Tibial nerve (tissue), 4 donors: ENCODE results near the gene CPA4. TPM values are rescaled to one million over a fixed set of nuclear protein-coding genes. Genes with fewer than 3 reads are reported as not detected.

Experiments
- DNase-seq, 2 donors: peaks; one replicate each; pipeline ENCODE4 v3.0.0-alpha.2; 2019; ENCODE audit warnings: low spot score in 2 of 2
- H3K27ac ChIP-seq, 4 donors: fragments of 200-600 bp; sonication (generic) in 3 of 4; one replicate each; pipeline ENCODE4 v1.5.1; 2017 to 2019; ENCODE audit warnings: mild to moderate bottlenecking in 1 of 4
- H3K27me3 ChIP-seq, 2 donors: fragments of 200-600 bp; sonication (generic) in 1 of 2; one replicate each; pipeline versions ENCODE4 v1.5.1 to v1.6.0; 2017 to 2019
- H3K36me3 ChIP-seq, 3 donors: fragments of 200-600 bp; sonication (generic); one replicate each; pipeline ENCODE4 v1.5.1; 2018 to 2019
- H3K4me1 ChIP-seq, 4 donors: fragments of 200-600 bp; sonication (generic) in 3 of 4; one replicate each; pipeline ENCODE4 v1.5.1; 2017 to 2019
- H3K4me3 ChIP-seq, 4 donors: fragments of 200-600 bp; sonication (generic) in 3 of 4; one replicate each; pipeline ENCODE4 v1.5.1; 2017 to 2019; ENCODE audit warnings: mild to moderate bottlenecking in 1 of 4, moderate library complexity in 1 of 4
- H3K9me3 ChIP-seq, 4 donors: fragments of 200-600 bp; sonication (generic) in 3 of 4; one replicate each; pipeline ENCODE4 v1.5.1; 2017 to 2019
- EP300 ChIP-seq, 2 donors: sonication (generic); formaldehyde crosslinking; IDR thresholded peaks; one replicate each; pipeline ENCODE4 v1.6.1; 2017; ENCODE audit warnings: antibody characterized with exemption in 2 of 2, mild to moderate bottlenecking in 1 of 2
- POLR2A ChIP-seq, 2 donors: fragments of 450-650 bp; IDR thresholded peaks; one replicate each; pipeline ENCODE4 v1.6.1; 2017; ENCODE audit warnings: antibody characterized with exemption in 2 of 2, mild to moderate bottlenecking in 2 of 2, moderate library complexity in 2 of 2
- WGBS, 2 donors: methylation state at CpG; one replicate each; pipeline ENCODE4 v1.1.5; 2018; 5-methylcytosine and 5-hydroxymethylcytosine counted together
- total RNA-seq, 4 donors: library from RNA; depleted of rRNA; stranded (reverse); fragments of >200 nt; gene quantifications; one replicate each; pipeline ENCODE4 v1.1.0, GENCODE V29; 2016
- TF ChIP-seq, protein P1 (sequence below), 5 experiments: fragments of 200-600 bp in 3 of 5; fragments of 450-650 bp in 2 of 5; sonication (generic) in 3 of 5; IDR thresholded peaks; one replicate each; pipeline ENCODE4 v1.5.1; 2016 to 2019; ENCODE audit warnings: antibody characterized with exemption in 5 of 5, mild to moderate bottlenecking in 3 of 5, moderate library complexity in 2 of 5

Gene CPA4
- total RNA-seq, 4 donors from 2014 or later: 5.4 TPM; not detected in 3

DNA sequence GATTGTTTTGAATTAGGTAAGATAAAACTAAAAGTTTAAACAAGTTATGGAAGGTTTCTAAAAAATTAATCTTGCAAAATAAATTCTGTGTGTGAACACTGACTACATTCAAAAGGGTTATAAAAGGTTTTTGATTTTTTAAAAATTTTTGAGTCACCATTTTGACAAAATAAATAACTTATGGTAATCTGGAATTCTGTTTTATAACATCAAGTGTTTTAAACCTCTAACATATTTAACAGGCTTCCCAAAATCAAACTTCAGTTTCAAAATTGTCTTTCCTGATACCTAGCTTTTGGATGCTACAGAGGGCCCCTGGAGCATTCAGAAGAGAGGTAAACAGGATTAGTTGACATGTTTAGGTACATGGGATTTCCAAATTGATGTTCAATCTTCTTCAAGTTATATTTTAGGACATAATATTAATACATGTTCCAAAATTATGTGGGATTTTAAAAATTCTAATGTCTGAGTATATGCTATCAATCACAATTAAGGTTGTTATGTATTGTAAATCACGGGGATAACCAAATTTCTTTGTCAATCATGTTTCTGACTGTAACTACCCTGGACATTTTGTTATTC, 34.4 kb upstream of the CPA4 start:
- TF ChIP-seq, protein P1, sequence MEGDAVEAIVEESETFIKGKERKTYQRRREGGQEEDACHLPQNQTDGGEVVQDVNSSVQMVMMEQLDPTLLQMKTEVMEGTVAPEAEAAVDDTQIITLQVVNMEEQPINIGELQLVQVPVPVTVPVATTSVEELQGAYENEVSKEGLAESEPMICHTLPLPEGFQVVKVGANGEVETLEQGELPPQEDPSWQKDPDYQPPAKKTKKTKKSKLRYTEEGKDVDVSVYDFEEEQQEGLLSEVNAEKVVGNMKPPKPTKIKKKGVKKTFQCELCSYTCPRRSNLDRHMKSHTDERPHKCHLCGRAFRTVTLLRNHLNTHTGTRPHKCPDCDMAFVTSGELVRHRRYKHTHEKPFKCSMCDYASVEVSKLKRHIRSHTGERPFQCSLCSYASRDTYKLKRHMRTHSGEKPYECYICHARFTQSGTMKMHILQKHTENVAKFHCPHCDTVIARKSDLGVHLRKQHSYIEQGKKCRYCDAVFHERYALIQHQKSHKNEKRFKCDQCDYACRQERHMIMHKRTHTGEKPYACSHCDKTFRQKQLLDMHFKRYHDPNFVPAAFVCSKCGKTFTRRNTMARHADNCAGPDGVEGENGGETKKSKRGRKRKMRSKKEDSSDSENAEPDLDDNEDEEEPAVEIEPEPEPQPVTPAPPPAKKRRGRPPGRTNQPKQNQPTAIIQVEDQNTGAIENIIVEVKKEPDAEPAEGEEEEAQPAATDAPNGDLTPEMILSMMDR (IDR thresholded peaks at IDR 0.05): no peak
- no peak for TF ChIP-seq POLR2A (IDR thresholded peaks at IDR 0.05)
- DNase-seq: no peak
- H3K27ac ChIP-seq: no peak overlapping the region

DNA sequence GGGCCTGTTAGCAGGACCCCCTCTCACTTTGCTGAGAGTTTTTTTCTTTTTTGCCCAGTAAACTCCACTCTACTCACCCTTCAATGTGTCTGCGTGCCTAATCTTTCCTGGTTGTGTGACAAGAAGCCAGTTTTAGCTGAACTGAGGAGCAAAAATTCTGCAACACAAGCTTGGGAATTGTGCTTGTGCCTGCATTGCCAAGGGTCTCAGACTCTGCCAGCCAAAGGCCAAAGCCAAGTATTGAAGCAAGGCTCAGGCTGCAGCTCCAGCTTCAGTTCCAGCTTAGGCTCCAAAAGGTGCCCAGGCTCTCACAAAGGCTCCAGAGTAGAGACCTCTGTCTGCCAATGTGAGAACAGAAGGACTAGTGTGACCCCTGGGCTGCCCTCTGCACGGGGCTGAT, 30.5 kb upstream of the CPA4 start:
- Histone ChIP-seq H3K4me1 (no peaks in the 10 kb centered on the region), H3K27me3 (no peaks in the 10 kb centered on the region), H3K9me3 (peaks cover 0 to 35% (median 9%) of the 10 kb centered on the region in 4 donors), H3K4me3 (no peak overlapping the region), H3K27ac (no peak overlapping the region), H3K36me3 (no peaks in the 10 kb centered on the region)
- 63 to 69% methylated on average over 2 of the region's 2 CpGs for WGBS, 2 donors
- DNase-seq: no peak
- TF ChIP-seq EP300 (IDR thresholded peaks at IDR 0.05) (no peak), POLR2A (IDR thresholded peaks at IDR 0.05) (no peak)
- TF ChIP-seq, protein P1 (IDR thresholded peaks at IDR 0.05): no peak

More for the DNA sequence above, 34.4 kb upstream of the CPA4 start:
- Histone ChIP-seq H3K9me3 (peaks cover 0 to 60% (median 9%) of the 10 kb centered on the region in 4 donors), H3K4me1 (no peaks in the 10 kb centered on the region), H3K36me3 (no peaks in the 10 kb centered on the region), H3K27me3 (no peaks in the 10 kb centered on the region), H3K4me3 (no peak overlapping the region)
- WGBS, 2 donors: 76 to 84% methylated on average over 1 of the region's 1 CpG

DNA sequence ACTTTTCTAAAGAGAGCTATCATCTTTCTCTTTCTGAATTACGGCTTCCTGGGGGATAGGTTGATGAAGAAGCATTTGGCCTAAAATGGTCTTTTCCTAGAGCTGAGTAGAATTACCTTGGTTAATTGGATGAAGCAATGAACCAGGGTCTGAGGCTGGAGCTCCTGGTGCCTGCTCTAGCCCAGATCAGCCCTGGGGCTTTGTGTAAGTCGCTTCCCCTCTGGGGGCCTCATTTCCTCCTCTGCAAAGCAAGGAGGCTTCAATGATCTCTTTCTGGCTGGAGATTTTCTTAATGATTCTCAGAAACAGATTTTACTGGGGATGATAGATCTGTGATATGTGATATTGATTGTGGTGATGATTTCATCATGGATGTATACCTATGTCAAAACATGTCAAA, 29.8 kb upstream of the CPA4 start:
- peaks cover 0 to 28% (median 6%) of the 10 kb centered on the region in 4 donors for H3K9me3 ChIP-seq
- H3K4me3 ChIP-seq: no peak overlapping the region
- H3K27ac ChIP-seq: no peak overlapping the region
- no peak for DNase-seq
- no peaks in the 10 kb centered on the region for H3K27me3 ChIP-seq
- H3K36me3 ChIP-seq: no peaks in the 10 kb centered on the region
- TF ChIP-seq POLR2A (IDR thresholded peaks at IDR 0.05) (no peak), EP300 (IDR thresholded peaks at IDR 0.05) (no peak)
- TF ChIP-seq, protein P1 (IDR thresholded peaks at IDR 0.05): no peak
- no peaks in the 10 kb centered on the region for H3K4me1 ChIP-seq
- WGBS, 2 donors: 29 to 75% methylated on average over 2 of the region's 2 CpGs

DNA sequence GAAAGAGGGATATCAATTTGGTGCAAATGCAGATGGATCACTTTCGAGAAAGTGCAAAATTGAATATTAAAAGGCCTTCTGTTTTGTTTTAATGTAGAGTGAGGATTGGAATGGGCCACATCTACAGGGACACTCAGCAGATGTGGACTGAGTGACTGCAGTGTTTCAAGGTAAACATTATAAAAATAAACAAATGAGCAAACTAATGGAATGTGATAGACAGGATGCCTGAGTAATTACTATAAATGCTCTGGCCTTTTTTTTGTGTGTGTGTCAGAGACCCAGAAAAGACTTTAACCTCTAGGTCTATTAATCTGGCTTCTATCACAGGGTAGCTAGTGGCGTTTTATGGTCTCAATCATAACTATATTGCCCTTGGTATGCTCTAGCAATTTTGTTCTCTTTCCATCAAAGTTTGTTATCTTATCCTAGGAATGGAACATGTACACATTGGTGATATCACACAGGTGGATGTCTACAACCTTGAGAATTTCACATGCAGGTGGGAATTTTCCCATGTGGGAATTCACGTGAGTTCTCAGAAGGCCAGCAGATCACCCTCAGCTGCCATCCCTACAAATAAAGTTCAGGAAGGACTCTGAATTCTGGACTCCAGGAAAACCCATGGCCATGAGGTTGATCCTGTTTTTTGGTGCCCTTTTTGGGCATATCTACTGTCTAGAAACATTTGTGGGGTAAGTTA, 26.6 kb upstream of the CPA4 start, which contains the start of gene CPA2:
Gene CPA2, plus strand, starts transcription at position 606 of the 703 bp plus-strand sequence. Its CDS starts 19 bp downstream, at position 625.
- H3K36me3 ChIP-seq: no peaks in the 10 kb centered on the region
- H3K9me3 ChIP-seq: no peaks in the 10 kb centered on the region
- no peaks in the 10 kb centered on the region for H3K27me3 ChIP-seq
- no peak within 1 kb of the TSS for H3K4me3 ChIP-seq
- TF ChIP-seq, protein P1 (IDR thresholded peaks at IDR 0.05): no peak
- TF ChIP-seq POLR2A (IDR thresholded peaks at IDR 0.05) (no peak), EP300 (IDR thresholded peaks at IDR 0.05) (no peak)
- 87 to 95% methylated on average over 3 of the region's 3 CpGs for WGBS, 2 donors
- H3K4me1 ChIP-seq: peaks cover 0 to under 1% (median 0%) of the 10 kb centered on the region in 4 donors
- no peak for DNase-seq
- H3K27ac ChIP-seq: no peak within 1 kb of the TSS

DNA sequence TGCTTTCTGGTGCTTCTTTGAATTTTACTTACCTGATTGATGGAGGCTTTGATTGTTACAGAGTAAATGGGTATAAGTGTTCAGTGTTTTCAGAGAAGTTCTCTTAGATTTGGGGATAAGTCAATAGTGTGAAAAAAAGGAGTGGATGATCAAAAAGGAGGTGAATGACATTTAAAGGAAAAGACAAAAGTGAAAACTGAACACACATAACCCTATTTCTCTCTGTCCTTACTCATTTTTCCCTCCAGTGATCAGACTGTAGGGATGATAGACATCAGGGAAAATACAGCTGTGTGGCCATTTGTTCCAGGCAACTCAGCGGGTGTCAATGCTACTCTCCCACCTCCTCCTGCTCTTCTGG, 26.0 kb upstream of the CPA4 start:
- no peaks in the 10 kb centered on the region for H3K9me3 ChIP-seq
- no peak for DNase-seq
- 86 to 90% methylated on average over 1 of the region's 1 CpG for WGBS, 2 donors
- H3K36me3 ChIP-seq: no peaks in the 10 kb centered on the region
- H3K27me3 ChIP-seq: no peaks in the 10 kb centered on the region
- H3K4me1 ChIP-seq: peaks cover 0 to 6% (median 0%) of the 10 kb centered on the region in 4 donors
- TF ChIP-seq EP300 (IDR thresholded peaks at IDR 0.05) (no peak), POLR2A (IDR thresholded peaks at IDR 0.05) (no peak)
- TF ChIP-seq, protein P1 (IDR thresholded peaks at IDR 0.05): no peak
- H3K4me3 ChIP-seq: no peak overlapping the region
- H3K27ac ChIP-seq: no peak overlapping the region
